ENCODE measurements around the gene PNPLA7. TPM values are rescaled to one million over a fixed set of nuclear protein-coding genes. Genes with fewer than 3 reads are reported as not detected.

The PNPLA7 gene
- total and polyA plus RNA-seq, 10 of the 15 experiments (the other 5 are each of a cell fraction or from before 2014, with no cell fraction given): 0.04 to 0.85 (median 0.19) TPM; not detected in 1

DNA sequence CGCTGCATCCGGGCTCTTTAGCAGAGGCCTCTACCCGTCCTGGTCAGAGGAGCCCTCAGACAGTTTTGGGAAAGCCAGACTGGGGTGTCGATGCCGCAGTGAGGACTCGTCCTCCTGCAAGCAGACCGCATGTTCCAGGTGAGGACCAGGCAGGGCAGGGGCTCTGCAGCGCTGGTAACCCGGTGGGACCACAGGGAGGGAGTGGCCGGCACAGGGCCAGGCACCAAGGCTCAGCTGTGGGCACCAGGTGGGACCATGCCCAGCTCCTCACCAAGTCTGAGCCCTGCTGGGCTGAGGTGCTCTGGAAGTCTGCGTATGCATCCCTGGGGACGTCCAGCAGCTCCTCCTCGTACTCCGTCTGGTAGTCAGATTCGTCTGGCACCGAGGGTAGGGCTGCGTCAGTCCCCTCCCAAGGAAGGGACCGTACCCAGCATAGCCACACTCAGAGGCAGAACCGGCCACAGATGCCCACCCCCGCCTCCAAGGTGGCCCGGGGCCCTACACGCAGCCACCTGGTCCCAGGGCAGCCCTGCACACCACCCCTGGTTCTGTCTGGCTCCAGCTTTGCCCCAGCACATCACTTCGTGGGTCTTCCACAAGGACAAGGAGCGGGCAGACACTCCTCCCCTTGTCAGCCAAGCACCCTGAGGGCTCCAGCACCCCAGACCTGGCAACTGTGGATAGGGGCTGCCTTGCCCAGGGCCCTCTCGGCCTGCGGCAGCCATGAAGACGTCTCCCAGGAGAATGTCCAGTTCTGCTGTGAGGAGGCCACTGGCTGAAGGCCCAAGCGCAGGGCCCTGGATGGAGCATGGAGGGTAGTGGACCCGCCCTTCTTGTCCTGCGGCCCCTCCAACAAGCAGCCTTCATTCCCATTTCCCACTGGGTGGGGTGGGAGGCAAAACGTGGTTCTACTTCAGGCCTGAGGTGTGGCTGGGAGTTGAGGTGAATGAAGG, 89.6 kb downstream of the PNPLA7 start (continued):
- TF ChIP-seq, protein P1, sequence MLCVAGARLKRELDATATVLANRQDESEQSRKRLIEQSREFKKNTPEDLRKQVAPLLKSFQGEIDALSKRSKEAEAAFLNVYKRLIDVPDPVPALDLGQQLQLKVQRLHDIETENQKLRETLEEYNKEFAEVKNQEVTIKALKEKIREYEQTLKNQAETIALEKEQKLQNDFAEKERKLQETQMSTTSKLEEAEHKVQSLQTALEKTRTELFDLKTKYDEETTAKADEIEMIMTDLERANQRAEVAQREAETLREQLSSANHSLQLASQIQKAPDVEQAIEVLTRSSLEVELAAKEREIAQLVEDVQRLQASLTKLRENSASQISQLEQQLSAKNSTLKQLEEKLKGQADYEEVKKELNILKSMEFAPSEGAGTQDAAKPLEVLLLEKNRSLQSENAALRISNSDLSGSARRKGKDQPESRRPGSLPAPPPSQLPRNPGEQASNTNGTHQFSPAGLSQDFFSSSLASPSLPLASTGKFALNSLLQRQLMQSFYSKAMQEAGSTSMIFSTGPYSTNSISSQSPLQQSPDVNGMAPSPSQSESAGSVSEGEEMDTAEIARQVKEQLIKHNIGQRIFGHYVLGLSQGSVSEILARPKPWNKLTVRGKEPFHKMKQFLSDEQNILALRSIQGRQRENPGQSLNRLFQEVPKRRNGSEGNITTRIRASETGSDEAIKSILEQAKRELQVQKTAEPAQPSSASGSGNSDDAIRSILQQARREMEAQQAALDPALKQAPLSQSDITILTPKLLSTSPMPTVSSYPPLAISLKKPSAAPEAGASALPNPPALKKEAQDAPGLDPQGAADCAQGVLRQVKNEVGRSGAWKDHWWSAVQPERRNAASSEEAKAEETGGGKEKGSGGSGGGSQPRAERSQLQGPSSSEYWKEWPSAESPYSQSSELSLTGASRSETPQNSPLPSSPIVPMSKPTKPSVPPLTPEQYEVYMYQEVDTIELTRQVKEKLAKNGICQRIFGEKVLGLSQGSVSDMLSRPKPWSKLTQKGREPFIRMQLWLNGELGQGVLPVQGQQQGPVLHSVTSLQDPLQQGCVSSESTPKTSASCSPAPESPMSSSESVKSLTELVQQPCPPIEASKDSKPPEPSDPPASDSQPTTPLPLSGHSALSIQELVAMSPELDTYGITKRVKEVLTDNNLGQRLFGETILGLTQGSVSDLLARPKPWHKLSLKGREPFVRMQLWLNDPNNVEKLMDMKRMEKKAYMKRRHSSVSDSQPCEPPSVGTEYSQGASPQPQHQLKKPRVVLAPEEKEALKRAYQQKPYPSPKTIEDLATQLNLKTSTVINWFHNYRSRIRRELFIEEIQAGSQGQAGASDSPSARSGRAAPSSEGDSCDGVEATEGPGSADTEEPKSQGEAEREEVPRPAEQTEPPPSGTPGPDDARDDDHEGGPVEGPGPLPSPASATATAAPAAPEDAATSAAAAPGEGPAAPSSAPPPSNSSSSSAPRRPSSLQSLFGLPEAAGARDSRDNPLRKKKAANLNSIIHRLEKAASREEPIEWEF (IDR thresholded peaks at IDR 0.05; ENCODE audit: insufficient replicate concordance, low read depth, low read length): no peak
- no peak for TF ChIP-seq ATF7 (IDR thresholded peaks at IDR 0.05; ENCODE audit: low read depth)
- TF ChIP-seq RB1 (IDR thresholded peaks at IDR 0.05; ENCODE audit: borderline replicate concordance): no peak
- no peak for TF ChIP-seq RBBP5 (conservative IDR thresholded peaks at IDR 0.05)
- no peak for TF ChIP-seq FOXK2 (IDR thresholded peaks at IDR 0.05)
- TF ChIP-seq ZNF384 (IDR thresholded peaks at IDR 0.05; ENCODE audit: borderline replicate concordance, low read depth, low read length): no peak
- TF ChIP-seq NR2C2 (IDR thresholded peaks at IDR 0.05; ENCODE audit: borderline replicate concordance, control insufficient read depth, insufficient read length, low read depth): no peak
- TF ChIP-seq KAT2A (conservative IDR thresholded peaks at IDR 0.05; ENCODE audit: control insufficient read depth, low read depth, low read length): no peak
- TF ChIP-seq, protein P2, sequence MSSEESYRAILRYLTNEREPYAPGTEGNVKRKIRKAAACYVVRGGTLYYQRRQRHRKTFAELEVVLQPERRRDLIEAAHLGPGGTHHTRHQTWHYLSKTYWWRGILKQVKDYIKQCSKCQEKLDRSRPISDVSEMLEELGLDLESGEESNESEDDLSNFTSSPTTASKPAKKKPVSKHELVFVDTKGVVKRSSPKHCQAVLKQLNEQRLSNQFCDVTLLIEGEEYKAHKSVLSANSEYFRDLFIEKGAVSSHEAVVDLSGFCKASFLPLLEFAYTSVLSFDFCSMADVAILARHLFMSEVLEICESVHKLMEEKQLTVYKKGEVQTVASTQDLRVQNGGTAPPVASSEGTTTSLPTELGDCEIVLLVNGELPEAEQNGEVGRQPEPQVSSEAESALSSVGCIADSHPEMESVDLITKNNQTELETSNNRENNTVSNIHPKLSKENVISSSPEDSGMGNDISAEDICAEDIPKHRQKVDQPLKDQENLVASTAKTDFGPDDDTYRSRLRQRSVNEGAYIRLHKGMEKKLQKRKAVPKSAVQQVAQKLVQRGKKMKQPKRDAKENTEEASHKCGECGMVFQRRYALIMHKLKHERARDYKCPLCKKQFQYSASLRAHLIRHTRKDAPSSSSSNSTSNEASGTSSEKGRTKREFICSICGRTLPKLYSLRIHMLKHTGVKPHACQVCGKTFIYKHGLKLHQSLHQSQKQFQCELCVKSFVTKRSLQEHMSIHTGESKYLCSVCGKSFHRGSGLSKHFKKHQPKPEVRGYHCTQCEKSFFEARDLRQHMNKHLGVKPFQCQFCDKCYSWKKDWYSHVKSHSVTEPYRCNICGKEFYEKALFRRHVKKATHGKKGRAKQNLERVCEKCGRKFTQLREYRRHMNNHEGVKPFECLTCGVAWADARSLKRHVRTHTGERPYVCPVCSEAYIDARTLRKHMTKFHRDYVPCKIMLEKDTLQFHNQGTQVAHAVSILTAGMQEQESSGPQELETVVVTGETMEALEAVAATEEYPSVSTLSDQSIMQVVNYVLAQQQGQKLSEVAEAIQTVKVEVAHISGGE (CRISPR knock-in tag; IDR thresholded peaks at IDR 0.05): no peak
- TF ChIP-seq CREM (IDR thresholded peaks at IDR 0.05; ENCODE audit: low read depth): no peak

Measured in GM12878 (cell line).